ENCODE measurements around the gene CNTF.
"Not testable (repeated sequence)": the region's sequence is repeated elsewhere in the genome, so short reads cannot be mapped to it uniquely, and the experiment has no call there.

CNTF gene, protein sequence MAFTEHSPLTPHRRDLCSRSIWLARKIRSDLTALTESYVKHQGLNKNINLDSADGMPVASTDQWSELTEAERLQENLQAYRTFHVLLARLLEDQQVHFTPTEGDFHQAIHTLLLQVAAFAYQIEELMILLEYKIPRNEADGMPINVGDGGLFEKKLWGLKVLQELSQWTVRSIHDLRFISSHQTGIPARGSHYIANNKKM

DNA sequence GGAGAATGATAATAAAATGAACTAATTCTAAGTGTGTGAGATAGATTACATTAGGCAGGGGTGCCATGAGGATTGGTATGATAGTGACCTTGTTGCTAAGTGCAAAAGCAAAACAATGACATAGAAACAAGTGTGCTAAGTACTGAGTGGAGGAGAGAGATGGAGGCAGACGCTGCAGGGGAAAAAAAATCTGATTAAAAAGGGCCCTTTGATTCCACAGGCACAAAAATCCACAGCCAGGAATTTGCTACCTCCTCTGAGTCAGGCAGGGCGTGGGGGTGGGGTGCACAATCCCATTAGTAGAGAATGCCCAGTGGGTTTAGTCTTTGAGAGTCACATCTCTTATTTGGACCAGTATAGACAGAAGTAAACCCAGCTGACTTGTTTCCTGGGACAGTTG lies at the start of gene CNTF:
Gene CNTF (plus strand): TSS at position 322 of the 400 bp plus-strand sequence. CDS start 88 bp downstream, outside the sequence.
- no peak for DNase-seq (ENCODE audit: low read depth in 2 of 2)

DNA sequence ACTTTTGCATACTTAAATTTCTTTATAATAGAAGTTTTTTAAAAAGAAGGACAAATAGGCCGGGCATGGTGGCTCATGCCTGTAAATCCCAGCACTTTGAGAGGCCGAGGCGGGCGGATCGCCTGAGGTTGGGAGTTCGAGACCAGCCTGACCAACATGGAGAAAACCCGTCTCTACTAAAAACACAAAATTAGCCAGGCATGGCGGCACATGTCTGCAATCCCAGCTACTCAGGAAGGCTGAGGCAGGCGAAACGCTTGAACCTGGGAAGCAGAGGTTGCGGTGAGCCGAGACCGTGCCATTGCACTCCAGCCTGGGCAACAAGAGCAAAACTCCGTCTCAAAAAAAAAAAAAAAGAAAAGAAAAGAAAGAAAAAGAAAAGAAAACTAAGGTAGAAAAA lies 49.6 kb upstream of the CNTF start:
- not testable (repeated sequence) for DNase-seq (ENCODE audit: low read depth in 2 of 2)

DNA sequence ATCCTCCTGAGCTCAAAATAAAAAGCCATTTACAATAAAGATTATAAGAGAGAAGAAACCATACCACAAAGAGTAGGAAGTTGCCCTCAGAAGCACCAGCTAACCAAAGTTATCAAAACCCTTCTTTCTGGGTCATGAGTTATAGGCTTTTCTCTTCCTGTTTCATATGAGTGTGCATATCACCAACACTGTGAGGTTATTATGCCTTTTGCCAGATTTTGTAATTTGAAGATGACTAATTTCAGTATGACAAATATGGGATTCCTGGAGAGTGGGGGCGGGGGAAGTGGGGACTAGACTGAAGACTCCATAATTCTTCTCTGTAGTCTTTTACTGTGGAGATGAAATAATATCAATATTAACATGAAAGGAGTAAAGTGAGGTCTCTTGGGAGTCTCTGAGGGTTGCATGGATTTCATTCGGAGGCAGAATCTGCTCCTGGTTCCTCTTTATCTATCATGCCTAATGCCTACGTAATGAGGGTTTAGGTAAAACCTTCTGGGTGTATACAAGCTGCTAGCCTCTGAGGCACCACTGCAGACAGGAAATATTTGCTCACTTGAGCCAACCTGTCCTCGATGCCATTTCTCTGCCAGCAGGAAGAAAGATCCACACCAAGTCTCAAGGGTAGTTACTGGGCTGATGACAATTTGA lies 48.9 kb upstream of the CNTF start:
- DNase-seq (ENCODE audit: low read depth in 2 of 2) = no peak

DNA sequence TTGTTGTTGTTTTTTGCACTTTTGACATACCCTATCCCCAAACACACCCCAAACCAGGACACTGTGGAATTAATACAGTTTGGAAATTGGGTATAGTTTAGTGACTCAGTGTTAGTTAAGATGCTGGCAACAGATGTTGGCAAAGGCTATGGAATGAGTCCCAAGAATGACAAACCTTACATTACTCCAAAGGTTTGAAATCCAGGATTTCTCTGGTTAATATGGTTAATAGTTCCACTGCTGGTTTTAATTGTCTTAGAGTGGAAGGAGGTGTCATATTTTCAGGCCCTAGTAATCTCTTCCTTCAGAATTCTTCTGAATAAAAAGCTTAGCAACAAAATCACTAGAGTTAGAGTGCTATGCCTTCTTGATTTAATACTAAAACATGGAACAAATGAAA lies 47.6 kb upstream of the CNTF start:
- no peak for DNase-seq (ENCODE audit: low read depth in 2 of 2)

DNA sequence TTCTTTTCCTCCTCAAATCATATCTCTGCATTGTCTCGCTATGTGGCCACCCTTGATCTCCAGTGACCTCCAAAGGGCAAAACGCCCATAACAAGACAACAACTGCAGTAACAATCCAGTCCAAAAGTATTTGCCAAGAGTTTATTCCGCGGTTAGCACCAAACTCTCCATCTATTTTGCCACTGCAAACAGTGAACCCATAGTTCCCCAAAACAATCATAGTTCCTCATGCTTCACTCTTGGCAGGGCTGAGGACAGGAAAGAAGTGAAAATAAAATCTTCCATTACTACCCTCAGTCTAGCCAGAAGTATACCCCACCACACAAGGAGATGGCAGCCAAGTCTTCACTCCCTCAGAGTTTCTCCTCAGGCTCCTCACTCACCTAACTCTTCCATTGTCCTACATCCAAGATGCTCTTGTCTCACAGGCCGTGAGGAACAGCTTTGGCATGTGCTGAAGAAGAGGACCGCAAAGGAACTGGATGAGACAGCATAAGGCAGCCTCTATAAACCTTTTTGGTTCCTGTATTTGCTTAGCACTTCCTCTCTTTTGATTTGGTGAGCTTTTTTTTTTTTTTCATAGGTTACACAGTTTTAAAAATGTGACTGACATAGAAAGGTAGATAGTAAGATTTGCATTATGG lies 47.0 kb upstream of the CNTF start, which contains the start of gene LPXN:
Gene LPXN (minus strand): TSS at position 480 of the 644 bp plus-strand sequence. CDS start 84 bp downstream, at position 396.
- no peak for DNase-seq (ENCODE audit: low read depth in 2 of 2)

DNA sequence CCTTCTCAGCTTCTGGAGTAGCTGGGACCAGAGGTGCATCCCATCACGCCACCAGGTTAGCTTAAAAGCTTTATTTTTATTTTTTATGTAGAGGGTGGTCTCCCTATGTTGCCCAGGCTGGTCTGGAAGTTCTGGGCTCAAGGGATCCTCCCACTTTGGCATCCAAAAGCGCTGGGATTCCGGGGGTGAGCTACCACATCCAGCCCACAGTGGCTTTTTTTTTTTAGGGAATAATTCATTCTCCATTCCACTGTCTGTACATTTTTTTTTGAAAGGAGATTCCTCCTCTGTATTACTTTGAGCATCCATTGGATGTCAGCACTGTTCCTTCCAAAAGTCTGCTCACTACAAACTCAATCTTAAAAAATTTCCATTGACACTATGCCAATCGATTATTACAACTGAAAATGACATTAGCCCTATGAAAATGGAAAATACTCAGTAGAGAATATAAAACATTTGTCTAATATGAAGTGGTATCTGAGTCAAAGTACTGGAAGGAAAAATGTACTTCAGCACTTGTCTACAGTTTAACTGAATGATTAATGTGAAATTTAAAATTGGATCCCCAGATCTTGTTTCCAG lies 45.5 kb upstream of the CNTF start:
- no peak for DNase-seq (ENCODE audit: low read depth in 2 of 2)

DNA sequence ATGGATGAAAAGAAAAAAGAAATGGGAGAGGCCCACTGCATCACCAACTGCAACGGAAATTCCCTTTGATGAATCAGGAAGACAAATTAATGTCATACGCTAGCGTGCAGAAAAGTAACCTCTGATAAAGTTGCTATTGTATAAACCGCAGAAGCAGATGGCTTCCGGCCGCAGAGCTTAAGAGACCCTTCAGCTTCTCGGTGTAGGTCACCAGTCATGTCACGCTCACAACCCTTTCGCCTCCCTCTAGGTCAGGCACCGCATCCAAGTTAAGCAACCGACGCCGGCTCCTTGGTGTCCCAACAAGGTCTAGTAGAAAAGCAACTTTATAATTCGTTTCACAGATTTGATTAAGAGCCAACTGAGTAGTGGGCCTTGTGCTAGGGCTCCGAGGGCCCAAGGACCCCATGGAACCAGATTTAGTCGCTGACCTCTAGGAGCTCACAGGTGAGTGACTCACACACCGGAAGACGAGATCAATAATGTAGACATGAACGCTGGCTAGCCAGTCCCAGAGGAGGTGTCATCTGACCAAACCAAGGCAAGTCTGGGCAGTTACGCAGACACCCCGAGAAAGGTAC lies 44.8 kb upstream of the CNTF start:
- peak in 1 of 2 experiments; percentile 65 for DNase-seq (ENCODE audit: low read depth in 2 of 2)

DNA sequence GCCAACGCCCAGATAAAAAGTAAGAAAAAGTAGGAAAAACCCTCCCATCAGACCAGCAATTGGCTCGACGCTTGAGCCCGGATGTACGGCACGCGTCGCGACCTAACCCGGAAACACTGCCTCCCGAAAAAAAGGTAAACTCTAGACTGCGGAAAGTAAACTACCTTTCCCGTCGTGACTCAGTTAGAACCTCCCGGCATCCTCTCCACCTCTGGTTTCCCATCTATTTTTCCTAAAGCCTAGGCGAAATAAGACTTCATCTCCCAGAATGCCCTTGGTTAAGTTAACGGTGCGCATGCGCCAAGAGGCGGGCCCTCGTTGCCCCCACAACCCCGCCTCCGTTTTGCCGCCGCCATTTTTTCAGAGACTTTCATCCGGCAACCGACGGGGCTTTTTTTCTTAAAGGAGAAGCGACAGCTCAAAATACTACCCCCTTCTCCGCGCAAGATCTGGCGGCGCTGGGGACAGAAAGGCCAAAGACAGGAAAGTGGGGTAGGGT lies 44.3 kb upstream of the CNTF start:
- peak; percentile 98 for DNase-seq (ENCODE audit: low read depth in 2 of 2)

DNA sequence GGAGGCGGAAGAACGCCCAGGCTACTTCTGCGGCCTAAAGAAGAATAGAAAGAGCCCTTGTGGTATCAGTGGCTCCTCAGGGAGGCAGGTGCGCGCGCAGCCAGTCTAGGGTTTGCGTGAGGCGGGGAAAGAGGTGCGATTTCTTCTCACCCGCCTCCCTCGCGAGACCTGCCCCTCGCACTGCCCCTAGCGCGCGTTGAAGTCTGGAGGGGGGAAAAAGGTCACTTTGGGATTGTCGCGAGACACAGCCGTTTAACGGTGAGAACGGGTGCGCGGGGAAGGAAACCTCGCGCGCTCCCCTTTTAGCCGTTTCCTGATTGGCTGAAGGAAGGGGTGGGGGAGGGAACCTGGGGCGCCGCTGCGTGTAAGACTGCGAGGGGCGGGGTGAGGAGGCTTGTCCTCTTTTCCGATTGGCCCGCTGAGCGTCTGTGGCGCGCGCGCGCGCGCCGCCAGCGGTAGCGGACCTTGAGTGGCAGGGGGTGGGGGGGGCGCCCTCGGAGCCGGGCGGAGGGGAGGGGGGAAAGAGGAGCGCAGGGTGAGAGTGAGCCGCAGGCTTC lies 43.8 kb upstream of the CNTF start, which contains the start of gene ZFP91:
Gene ZFP91 (plus strand): TSS at position 429 of the 557 bp plus-strand sequence. CDS start 219 bp downstream, outside the sequence.
- DNase-seq (ENCODE audit: low read depth in 2 of 2) = peak; percentile 95 to 96

DNA sequence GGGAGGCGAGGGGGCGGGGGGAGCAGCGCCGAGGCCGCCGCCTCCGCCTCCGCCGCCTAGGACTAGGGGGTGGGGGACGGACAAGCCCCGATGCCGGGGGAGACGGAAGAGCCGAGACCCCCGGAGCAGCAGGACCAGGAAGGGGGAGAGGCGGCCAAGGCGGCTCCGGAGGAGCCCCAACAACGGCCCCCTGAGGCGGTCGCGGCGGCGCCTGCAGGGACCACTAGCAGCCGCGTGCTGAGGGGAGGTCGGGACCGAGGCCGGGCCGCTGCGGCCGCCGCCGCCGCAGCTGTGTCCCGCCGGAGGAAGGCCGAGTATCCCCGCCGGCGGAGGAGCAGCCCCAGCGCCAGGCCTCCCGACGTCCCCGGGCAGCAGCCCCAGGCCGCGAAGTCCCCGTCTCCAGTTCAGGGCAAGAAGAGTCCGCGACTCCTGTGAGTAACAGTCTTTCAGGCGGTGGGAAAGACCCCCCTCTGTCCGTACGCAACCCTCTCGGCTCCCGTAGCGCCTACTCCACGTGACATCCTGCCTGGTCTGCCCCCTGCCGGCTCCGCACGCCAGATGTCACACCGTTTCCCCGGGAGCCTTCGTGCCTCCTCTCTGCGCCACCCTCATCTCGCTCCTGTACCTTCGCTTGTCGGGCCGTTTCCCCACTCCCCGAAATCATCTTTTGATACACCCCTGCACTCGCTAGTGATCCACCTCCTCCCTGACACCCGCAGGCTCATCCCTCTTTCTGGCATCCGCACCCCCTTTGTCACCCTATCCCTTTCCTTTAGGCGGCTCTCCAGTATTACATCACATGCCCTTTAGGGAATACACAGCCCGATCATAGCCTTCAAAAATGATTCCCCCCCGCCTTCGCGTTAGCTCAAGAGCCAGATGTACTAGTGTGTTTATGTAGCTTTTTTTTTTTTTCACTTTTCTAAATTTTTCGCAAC lies 43.0 kb upstream of the CNTF start:
- peak; percentile 75 to 76 for DNase-seq (ENCODE audit: low read depth in 2 of 2)

DNA sequence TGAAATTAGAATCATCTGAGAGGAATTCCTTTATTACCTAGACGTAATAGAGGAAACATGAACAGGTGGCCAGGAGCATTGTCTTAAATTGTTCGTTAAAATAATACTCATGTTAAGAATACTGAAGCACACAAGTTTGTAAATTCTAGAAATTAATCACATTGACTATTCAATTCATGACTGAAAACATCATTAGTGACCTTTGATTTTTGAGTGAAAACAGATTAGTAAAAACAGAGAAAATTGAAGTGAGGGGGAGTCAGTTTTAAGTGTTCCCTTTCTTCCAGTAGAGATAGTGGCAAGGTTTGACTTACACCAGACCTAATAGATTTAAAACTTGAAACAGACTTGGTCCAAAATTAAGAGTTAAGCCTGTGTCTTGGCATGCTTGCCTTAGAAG lies 42.2 kb upstream of the CNTF start:
- DNase-seq (ENCODE audit: low read depth in 2 of 2) = no peak

DNA sequence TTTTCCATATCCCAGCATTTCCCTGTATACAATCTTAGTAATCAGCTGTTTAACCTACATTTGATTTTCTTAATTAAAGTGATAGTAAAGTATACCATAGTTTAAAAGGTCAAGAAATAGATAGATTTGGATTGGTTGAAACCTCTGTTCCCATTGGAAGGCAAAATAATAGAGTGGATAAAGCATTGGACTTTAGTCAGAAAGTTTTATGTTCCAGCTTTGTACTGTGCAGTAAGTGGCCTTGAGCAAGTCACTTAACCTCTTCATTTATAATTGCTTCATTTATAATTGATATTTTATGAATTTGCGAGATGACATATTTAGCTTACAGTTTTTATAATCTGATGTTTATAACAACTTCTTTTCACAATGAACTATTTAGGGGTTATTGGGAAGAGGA lies 40.0 kb upstream of the CNTF start:
- DNase-seq (ENCODE audit: low read depth in 2 of 2) = no peak

DNA sequence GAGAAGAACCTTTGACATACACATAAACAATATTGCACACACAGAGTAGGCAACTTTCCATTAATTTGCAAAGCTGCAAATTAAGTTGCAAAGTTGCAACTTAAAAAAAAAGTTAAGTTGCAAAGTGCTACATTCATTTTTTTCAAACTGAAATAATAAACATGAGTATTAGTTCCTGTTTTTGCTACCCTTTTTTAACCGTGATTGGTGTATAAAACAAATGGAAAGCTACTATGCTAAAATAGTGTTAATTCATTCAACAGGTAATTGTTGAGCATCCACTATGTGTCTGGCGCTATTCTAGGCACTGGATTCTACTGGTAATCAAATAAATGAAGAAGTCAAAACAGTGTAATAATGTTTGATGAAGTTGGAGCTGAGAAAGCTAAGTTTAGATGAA lies 35.5 kb upstream of the CNTF start:
- DNase-seq (ENCODE audit: low read depth in 2 of 2) = no peak

DNA sequence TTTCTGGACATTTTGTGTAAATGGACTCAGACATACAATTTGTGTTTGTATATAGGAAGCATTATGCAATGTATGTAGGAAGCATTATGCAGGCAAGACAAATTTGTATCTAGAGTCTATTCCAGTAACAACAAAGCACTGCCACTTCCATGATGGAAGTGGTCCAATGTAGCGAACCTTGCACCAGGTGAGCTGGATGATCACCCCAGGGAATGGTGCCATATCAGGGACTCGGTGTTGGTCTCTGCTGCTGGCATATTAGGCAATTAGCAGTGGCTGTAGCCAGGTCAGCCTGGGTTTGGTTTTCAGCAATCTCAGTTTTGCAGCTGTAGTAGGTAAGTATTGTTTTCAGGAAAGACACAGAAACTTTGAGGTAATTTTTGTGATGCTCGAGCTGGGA lies 30.8 kb upstream of the CNTF start:
- no peak for DNase-seq (ENCODE audit: low read depth in 2 of 2)

DNA sequence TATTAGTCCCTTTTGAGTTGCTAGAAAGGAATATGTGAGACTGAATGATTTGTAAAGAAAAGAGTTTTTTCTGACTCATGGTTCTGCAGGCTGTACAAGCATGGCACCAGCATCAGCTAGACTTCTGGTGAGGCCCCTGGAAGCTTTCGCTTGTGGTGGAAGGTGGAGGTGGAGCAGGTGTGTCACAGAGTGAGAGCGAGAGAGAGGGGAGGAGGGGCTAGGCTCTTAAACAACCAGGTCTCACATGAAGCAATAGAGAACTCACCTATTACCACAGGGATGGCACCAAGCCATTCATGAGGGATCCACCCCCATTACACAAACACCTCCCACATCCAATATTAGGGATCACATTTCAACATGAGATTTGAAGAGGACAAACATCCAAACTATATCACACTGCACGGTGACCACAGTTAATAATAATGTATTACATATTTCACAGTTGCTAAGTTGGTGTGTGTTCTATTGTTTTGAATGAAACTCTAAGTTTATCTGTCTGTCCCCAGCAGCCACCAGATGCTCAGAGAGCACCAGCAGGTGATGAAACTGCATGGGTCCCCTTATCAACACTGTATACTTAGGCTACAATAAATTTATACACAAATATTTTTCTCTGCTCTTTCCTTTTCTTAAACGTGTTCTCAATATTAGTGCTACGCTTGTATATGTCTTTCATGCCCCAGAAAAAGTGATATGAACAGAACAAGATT lies 29.5 kb upstream of the CNTF start:
- DNase-seq (ENCODE audit: low read depth in 2 of 2) = no peak

DNA sequence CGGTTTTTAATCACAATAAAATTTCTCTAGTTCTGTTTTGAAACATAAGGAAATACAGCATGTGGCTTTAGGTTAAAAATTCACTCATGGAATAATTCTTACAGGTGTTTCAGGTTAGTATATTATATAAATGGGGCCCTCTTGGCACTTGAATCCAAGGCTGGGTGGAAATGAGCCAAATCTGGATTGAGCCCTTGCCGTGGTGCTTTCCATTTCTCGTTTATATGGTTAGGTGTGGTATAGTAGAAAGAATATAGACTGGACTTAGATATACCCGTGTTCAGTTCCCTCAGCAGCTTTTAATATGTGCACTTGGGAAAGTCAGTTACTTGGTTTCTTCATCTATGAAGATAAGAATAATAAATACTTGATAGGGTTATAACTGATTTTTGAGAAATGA lies 27.6 kb upstream of the CNTF start:
- no peak for DNase-seq (ENCODE audit: low read depth in 2 of 2)

DNA sequence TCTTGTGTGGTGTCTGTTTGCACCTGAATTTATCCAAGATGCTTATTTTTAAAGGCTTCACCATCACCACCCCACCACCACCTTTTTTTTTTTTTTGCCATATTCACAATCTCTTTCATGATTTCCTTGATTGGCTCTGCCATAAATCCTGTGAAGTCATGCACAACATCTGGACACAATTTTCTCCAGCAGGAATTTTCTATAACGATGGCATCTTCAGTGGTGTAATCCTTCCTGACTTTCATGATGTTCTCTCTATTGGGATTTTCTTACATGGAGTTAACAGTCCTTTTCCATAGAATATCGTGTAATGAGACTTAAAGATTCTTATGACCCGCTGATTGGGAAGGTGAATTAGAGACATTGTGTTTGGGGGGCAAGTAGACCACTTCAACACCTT lies 25.8 kb upstream of the CNTF start:
- no peak for DNase-seq (ENCODE audit: low read depth in 2 of 2)

DNA sequence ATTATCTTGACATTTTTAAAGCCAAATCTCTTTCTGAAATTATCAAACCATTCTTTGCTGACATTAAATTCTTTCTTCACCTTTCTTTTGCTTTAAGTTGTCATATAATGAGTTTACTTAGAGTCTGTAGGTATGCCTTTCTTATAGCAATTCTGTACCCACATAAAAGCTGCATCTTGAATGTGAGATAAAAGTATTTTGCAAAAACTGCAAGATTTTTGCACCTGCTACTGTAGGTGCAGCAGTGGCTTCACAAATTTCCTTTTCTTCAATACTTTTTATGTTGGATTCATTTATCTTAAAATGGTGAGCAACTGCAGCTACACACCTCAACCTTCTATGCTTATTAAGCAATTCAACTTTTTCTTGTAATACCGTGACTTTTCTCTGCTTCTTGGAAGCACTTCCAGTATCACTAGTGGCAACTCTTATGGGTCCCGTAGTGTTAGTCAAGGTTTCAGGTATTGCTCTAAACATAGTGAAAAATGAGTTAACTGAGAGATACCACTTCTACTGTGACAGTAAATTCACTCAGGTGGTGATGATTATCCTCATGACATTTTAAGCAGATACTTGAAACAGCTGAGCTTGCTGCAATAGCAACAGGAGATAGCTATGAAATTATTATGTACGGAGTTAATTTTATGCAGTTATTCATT lies 24.9 kb upstream of the CNTF start:
- DNase-seq (ENCODE audit: low read depth in 2 of 2) = no peak

DNA sequence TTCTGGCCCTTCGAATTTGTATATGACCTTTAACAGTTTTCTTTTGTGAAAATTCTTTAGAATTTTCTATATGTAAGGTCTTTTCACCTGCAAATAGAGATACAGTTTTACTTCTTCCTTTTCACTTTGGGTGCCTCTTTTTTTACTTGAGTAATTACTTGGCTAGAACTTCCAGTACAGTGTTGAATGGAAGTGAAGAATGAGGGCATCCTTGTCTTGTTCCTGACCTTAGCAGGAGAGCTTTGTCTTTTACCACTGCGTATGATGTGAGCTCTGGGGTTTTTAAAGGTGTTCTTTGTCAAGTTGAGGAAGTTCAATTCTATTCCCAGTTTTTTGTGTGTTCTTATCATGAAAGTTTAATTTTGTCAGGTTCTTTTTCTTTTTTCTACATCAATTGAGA lies 22.0 kb upstream of the CNTF start:
- DNase-seq (ENCODE audit: low read depth in 2 of 2) = no peak
